ENCODE data around the gene HSD17B8. TPM values are rescaled to one million over a fixed set of nuclear protein-coding genes. Genes with fewer than 3 reads are reported as not detected.

HSD17B8 gene
- polyA plus RNA-seq, 3 donors: 5.7 to 51.7 (median 14.4) TPM

GRCh38 chr6:33252759-33253158 is 48.3 kb downstream of the HSD17B8 start:
- no peak overlapping the region for H3K27ac ChIP-seq (ENCODE audit: low read depth, low read length)

DNA sequence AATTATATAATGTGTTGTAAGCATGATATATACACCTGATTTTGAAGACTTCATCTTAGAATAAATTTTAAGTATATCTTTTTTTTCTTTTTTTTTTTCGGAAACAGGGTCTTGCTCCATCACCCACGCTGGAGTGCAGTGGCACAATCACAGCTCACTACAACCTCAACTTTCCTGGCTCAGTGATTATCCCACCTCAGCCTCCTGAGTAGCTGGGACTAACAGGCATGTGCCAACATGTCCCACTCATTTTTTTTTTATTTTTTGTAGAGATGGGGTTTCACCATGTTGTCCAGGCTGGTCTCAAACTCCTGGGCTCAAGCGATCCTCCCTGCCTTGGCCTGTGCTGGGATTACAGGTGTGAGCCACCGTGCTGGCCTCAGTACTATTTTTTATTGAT is 50.1 kb downstream of the HSD17B8 start:
- whole genome bisulfite sequencing, 3 donors: 89 to 91% (median 91%) methylated on average over 4 of the region's 4 CpGs

More for the DNA sequence above, 50.1 kb downstream of the HSD17B8 start:
- H3K27ac ChIP-seq (ENCODE audit: low read depth, low read length): no peak overlapping the region

Other genes starting within 250 kb of the HSD17B8 start
- 100 to 1,000 TPM in 2 of 3 donors, 10 to 100 TPM in 1; 83.9 to 118 (median 116) TPM for gene BRD2, start 236.1 kb upstream of the HSD17B8 start, polyA plus RNA-seq
- gene HLA-DOA, start 195.1 kb upstream of the HSD17B8 start, polyA plus RNA-seq: 1 to 10 TPM; 1.5 to 3.3 (median 1.6) TPM
- gene HLA-DPA1, start 131.0 kb upstream of the HSD17B8 start, polyA plus RNA-seq: 10 to 100 TPM; 10.4 to 50.7 (median 20.9) TPM
- 10 to 100 TPM; 26.1 to 49.8 (median 48.0) TPM for gene HLA-DPB1, start 128.7 kb upstream of the HSD17B8 start, polyA plus RNA-seq
- gene COL11A2, start 12.2 kb upstream of the HSD17B8 start, polyA plus RNA-seq: 1 to 10 TPM in 1 of 3 donors, under 1 TPM in 2; 0.28 to 2.6 (median 0.88) TPM
- gene RXRB, start 4.0 kb upstream of the HSD17B8 start, polyA plus RNA-seq: 10 to 100 TPM; 22.7 to 31.3 (median 29.6) TPM
- gene SLC39A7, start 3.8 kb upstream of the HSD17B8 start, polyA plus RNA-seq: 100 to 1,000 TPM in 1 of 3 donors, 10 to 100 TPM in 2; 51.4 to 112 (median 72.1) TPM
- gene RING1, start 3.8 kb downstream of the HSD17B8 start, polyA plus RNA-seq: 10 to 100 TPM; 23.7 to 42.5 (median 40.5) TPM
- gene VPS52, start 67.2 kb downstream of the HSD17B8 start, polyA plus RNA-seq: 10 to 100 TPM; 34.7 to 40.3 (median 36.9) TPM
- 1,000 to 10,000 TPM; 3,971 to 5,636 (median 5,545) TPM for gene RPS18, start 67.4 kb downstream of the HSD17B8 start, polyA plus RNA-seq
- gene B3GALT4, start 72.5 kb downstream of the HSD17B8 start, polyA plus RNA-seq: 1 to 10 TPM; 4.0 to 9.3 (median 8.5) TPM
- 10 to 100 TPM; 27.5 to 47.4 (median 42.7) TPM for gene WDR46, start 84.6 kb downstream of the HSD17B8 start, polyA plus RNA-seq
- 100 to 1,000 TPM in 1 of 3 donors, 10 to 100 TPM in 2; 47.0 to 131 (median 77.7) TPM for gene PFDN6, start 84.9 kb downstream of the HSD17B8 start, polyA plus RNA-seq
- gene RGL2, start 94.3 kb downstream of the HSD17B8 start, polyA plus RNA-seq: 10 to 100 TPM; 33.1 to 64.3 (median 49.0) TPM
- gene TAPBP, start 109.4 kb downstream of the HSD17B8 start, polyA plus RNA-seq: 10 to 100 TPM; 14.2 to 29.9 (median 26.3) TPM
- gene ZBTB22, start 113.1 kb downstream of the HSD17B8 start, polyA plus RNA-seq: 10 to 100 TPM in 2 of 3 donors, 1 to 10 TPM in 1; 8.9 to 13.5 (median 13.4) TPM
- 10 to 100 TPM; 19.6 to 35.4 (median 34.0) TPM for gene DAXX, start 118.3 kb downstream of the HSD17B8 start, polyA plus RNA-seq
- under 1 TPM; 0.55 to 0.56 (median 0.56) TPM for gene KIFC1, start 187.2 kb downstream of the HSD17B8 start, polyA plus RNA-seq
- 100 to 1,000 TPM in 1 of 3 donors, 10 to 100 TPM in 2; 52.3 to 106 (median 73.9) TPM for gene PHF1, start 206.4 kb downstream of the HSD17B8 start, polyA plus RNA-seq
- 100 to 1,000 TPM; 123 to 153 (median 148) TPM for gene CUTA, start 213.5 kb downstream of the HSD17B8 start, polyA plus RNA-seq
- 10 to 100 TPM in 1 of 3 donors, 1 to 10 TPM in 2; 4.2 to 16.1 (median 7.2) TPM for gene SYNGAP1, start 215.4 kb downstream of the HSD17B8 start, polyA plus RNA-seq
- 1 to 10 TPM in 2 of 3 donors, under 1 TPM in 1; 0.79 to 3.1 (median 1.8) TPM for gene ZBTB9, start 249.9 kb downstream of the HSD17B8 start, polyA plus RNA-seq

Measured in adipose tissue (tissue), 3 donors.